ENCODE results near the gene ATP6V1B1.

The ATP6V1B1 gene

DNA sequence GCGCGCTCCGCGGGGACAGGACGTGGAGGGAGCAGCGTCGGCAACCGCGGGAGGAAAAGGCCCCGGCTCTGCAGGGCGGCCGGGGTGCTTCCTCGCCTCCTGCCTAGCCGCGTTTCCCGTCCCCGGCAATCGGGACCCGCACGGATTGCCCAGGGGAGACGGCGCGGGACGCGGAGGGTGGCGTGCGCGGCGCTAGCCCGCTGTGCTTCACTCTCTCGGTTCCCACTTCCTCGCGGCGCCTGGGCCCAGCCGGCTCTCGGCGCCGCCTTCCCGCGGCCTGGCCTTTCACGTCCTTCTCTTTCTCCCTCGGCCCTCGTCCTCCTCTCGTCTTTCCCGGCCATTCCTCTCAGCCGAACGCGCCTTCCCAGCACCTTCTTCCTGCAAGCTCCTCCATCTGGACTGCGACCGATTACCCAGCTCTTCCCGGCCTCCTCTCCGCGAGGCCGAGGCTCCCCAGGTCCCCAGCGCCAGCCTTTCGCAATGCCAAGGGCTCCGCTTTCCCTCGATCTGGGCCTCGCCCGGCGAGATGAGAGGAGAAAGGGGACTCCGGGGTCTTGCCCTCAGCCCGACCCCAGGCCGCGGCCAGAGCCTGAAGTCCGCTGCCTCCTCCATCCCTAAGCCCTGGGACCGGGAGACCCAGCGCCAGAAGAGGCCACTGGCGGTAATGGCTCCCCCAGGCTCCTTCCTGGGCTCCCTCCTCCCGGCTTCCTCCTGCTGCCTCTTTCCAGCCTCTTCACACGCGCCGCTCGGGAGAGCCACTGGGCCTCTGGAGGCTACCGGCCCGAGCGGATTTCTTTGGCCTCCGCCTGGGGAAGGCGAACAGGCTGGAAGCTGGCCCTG is 34.3 kb upstream of the ATP6V1B1 start:
- peak in 1 of 56 donors; percentile 13 for DNase-seq

DNA sequence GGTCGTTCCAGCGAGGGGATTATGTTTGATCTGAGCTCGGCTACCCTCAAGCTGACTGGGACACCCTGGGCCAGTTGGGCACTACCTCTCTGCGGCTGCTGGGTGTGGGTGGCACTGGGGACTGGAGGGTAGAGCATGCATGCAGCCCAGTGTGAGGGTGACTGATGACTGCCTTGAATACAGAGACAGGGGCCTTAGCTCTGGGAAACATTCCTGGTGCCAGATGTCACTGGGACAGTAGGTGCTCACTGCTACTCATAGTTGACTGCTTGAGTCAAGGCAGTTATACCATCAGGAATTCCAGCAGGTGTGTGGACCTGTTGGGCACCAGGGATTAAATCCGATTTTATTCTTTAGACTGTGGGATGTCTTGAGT is 33.6 kb upstream of the ATP6V1B1 start:
- no peak for DNase-seq

DNA sequence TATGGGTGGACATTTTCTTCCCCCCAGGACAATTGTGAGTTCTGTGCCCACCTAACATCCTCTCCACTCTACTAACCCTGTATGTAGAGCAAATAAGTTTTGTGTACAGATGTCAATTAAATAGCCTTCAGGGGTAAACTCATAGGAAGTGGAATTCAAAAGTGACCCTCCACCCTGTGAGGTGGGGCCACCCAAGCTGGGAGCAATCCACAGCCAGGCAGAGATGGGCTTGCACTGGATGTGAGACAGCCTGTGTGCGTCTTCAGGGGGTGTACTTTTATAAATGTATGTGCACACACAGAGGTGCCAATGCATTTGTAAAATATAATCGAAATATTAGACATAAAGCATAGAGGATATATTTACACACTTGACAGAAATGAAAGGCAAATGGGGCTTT is 33.1 kb upstream of the ATP6V1B1 start:
- no peak for DNase-seq

DNA sequence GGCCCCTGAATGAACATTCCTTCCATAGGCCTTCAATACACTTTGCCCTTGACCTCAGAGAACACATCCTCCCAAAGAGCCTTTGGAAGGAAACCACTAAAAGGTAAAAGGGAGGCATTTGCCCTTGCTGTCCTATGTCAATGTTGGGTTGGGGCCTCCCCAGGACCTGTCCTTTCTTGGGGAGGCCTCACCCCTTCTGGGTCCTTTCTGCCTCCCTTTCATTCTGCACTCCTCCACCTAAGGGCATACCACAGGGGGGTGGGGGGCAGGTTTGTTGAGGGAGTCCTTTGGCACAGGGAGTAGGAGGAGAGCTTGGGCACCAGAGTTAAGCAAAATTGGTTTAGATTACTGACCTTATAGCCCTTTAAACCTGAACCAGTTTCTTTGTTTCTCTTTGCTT is 32.5 kb upstream of the ATP6V1B1 start:
- no peak for DNase-seq

DNA sequence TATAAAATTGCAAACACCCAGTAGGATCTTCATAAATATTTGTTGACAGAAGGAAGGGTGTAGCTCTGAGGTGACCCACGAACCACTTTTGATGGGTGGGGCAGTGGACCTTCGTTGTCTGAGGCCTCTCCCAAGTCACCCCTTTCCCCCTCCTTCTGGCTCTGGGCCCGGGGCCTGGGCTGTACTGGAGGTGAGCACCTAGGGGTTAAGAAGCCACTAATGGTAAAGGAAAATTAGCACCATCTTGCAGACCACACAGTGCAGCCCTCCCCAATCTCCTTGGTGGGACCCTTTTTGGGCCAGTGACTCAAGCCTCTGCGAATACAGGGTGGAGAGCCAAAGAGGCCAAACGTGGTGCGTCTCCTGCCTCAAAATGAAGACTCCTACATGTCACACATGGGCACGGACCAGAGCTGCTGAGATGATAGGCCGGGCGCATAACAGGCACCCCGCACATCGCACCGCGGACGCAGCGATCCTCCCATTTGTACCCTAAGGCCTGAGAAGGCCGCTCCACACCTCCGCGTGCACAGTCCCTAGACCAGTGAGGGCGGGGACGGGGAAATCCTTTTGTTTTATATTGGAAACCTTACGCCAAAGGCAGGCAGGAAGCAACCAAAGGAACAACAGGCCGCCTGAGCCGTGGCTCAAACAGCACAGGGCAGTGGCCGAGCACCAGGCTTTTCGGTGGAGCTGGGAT is 31.9 kb upstream of the ATP6V1B1 start:
- no peak for DNase-seq

DNA sequence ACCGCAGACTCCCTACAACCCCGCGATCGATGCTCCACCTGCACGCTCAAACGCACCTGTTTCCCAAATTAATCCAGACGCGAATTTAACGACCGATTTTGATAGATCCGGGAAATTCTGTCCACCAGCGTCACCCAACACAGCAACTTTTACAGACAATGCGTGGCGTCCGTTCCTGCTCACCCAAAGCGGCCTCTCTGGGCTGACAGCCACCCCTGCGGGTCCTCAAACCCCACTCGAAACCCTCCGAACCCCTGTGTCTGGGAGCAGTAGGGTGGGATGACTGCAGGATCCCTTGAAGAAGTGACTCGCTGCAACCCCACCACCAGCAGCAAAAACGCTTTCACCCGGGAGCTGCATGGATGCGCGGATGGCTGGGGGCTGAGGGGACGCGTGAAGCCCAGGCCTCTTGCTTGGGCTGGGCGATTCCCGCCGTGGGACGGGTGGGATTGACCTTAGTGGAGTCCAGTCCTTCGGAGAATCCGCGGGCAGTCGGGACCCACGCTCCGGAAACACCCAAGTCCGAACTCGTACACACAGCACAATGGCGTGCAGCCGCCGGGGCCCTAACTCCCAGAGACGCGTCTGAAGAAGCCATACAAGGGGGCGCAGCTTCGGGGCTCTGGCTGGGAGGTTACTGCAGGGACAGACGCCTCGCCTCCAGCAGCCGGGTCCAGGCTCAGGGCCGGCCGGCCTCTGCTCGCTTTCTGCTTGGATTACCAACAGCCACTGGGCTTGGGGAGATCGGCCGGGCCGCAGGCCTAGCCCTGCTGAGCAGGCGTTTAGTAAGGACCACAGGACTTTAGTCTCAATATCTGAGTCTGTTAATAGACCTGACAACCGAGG is 31.1 kb upstream of the ATP6V1B1 start:
- no peak for DNase-seq

DNA sequence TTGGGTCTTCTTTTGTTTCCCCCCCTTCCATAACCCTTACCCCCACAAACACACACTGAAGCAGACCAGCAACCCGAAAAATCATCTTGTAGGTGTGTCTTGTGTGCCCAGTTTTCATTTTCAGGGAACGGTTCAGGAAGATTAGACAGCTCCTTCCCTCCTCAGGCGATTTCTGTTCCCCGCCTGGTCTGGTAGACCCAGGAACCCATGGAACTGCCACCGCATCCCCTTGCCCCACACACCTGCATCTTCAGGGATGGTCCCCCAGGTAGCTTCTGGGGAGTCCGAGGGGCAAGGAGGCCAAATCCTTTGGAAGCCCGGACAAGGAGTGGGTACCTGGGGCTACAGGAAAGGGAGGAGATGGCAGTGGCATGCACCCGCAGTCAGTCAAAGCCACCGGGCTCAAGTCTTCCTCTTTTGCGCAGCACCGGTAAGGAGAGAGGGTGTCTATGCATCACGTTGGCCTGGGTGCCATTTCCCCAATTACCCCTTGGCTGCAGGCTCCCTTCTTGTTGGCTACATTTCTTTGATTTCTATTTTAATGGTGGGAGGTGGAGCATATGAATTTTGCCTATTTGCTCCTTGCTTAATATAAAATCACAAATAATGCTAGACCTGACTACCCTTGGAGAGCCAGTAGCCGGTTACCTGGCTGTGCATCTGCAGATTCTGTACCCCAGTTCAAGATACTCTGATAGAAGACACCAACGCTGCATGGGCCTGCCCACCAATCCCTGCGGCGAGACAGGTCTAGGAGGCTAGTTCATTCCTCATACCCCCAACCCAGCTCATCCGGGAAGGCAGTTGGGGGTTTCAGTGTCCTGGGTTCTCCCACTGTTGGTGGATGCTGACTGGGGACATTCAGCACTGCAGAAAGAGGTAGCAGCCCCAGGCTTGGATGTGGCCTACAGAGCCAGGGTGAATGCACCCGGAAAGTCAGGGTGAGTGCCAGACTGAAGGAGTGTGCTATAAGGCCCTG is 30.0 kb upstream of the ATP6V1B1 start:
- DNase-seq, result no peak

DNA sequence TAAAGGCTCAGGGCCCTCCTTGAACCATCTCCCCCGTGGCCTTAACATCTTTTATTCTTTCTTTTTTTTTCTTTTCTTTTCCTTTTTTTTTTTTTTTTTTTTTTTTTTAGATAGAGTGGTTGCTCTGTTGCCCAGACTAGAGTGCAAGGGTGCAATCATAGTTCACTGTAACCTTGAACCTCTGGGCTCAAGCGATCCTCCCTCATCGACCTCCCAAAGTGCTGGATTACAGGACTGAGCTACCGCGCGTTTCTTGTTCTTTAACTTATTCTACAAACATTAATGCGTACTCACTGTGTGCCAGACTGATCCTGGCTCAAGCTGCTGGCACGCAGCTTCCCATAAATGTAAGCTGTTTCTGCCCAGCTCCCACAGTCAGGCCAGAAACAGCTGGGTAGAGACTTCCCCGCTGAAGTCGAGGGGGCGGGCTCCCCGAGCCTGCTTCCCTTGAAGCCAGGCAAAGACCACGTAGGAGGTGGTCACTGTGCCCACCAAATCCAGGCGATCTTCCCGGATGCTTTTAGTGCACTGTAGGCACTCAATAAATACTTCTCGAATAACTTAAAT is 29.2 kb upstream of the ATP6V1B1 start:
- DNase-seq, result no peak

DNA sequence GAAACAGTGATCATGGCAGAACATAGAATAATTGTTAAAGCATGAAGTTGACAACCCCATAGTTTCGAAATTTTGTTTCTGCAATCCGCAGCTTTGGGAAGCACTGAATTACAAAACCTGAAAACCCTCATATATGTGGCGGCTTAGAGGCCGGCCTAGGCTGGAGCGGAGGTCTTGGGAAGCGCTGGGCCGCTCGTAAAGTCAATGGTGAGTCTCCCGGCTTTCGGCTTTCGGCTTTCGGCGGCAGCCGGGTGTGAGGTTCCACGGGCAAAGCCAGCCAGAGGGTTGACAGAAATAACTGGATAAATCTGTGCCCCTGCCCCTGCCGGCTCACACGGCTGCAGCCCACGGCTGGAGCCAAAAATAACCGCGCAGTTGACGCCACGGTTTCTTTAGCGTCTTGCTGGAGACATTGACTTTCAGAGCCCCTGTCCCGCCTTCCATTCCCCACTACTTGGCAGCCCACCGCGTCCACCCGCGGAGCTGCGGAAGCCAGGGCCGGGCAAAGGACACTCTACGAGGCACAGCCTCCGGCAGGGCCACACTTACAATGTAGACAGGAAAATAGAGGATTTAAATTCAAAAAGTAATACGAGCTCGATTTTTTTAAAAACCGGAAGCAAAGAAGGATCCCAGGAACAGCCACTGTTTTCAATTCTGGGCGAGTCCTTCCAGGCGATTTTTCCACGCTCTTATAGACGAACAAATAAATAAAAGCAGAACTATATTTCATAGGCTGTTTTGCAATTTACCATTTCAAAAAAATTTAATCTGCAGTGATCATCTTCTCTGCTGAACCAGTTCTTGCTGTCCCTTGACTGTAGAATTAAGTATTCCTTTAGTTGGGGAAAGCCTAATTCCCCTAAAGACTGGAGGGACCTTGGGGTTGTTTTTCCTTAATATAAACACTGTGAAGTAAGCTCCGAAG is 28.3 kb upstream of the ATP6V1B1 start:
- DNase-seq, result no peak

DNA sequence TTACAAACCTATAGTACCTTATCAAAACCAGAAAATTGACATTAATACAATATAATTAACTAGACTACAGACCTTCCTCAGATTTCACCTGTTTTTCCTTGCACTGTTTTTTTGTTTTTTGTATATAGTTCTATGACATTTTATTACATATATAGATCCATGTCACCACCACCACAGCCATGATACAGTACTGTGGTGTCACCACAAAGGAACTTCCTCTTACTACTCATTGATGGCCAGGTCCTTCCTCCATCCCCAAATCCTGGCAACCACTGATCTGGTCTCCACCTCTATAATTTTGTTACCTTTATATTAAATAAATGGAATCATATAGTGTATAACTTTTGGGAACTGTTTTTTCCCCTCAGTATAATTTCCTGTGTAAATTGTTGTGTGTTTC is 19.4 kb upstream of the ATP6V1B1 start:
- DNase-seq, result no peak

DNA sequence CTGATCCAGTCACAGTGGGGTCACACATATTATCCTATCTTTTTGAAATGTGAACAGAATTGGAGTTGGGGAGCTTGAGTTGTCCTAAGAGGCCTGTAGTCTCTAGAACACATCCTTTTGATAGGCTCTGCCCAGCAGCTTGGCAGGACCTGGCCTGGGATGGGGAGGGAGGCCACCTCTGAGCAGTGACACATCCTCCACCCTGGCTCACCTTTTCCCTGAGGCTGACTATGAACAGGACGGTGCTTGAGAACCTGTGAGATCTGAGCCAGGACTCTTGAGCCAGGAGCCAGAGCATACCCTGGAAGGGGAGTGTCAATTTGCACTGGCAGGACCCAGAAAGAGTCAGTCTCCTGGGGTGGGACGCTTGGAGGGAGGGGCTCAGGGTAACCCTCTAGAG is 17.7 kb upstream of the ATP6V1B1 start:
- no peak for DNase-seq

DNA sequence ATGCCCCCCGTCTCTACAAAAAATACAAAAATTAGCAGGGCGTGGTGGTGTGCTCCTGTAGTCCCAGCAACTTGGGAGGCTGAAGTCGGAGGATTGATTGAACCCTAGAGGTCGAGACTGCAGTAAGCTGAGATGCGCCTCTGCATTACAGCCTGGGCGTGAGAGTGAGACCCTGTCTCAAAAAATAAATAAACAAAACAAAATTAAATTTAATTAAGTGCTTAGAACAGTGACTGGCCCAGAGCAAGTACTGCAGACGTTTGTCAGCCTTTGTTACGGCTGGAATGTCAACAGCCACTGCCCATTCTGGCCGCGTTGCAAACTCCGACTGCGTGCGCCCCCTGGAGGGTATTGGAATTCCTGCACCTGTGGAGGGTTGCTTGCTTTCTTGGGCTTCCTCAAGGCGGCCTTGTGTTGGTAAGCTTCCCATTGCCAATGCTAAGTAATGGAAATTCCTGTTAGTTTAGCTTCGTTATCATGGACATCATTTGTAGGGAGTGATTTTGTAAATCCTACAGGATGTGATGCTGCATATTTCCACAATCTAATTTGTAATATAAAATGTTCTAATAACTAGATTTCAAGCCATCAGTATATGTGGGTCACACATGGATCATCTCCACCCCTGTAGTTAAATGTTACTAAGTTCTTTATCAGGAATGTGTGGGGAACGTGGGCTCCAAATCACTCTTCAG is 15.9 kb upstream of the ATP6V1B1 start:
- DNase-seq, result peak in 48 of 56 donors; percentile 2 to 86 (median 43)

DNA sequence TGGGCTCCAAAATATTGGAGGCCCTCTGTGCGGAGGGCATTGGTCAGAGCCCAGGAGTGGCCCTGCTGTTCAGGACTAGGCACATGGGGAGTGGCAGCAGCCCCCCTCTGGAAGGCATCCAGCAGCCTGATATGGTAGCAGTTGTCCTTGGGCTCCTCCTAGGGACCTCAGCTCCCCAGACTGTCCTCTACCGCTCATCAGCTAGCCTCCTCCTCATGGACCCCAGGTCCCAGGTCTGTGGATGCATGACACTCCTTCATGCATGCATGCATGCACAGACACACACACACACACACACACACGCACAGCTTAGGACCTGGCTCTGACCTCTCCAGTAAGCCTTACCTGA is 15.4 kb upstream of the ATP6V1B1 start:
- DNase-seq, result no peak

DNA sequence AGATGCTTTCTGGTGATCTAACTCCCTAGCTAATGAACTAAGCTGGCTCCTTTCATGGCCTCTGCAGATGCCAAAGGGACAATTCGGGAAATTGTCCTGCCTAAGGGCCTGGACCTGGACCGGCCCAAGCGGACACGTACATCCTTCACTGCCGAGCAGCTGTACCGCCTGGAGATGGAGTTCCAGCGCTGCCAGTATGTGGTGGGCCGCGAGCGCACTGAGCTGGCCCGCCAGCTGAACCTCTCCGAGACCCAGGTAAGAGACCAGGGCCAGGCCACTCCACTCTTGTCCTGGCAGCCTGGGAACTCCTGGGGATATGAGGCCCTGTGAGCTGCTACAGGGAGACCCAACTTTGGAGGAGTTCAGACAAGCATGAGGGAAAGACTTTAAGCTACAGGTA is 14.7 kb upstream of the ATP6V1B1 start:
- DNase-seq, result no peak

DNA sequence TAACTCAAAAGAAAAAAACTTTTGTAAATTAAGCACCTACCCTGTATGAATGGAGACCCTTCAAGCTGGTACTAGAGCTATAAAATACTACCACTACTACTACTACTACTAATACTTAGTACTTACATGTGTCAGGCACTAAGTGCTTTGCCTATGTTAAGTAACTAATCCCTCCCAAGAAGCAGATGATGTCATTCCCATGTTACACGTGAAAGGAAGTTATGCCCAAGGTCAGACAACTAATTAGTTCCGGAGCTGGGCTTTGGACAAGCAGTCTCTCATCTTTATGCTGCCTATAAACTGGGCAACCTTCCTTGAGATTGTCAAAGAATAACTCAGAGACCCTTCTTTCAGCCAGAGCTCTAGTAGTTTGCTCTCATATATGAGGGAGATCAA is 13.9 kb upstream of the ATP6V1B1 start:
- no peak for DNase-seq

DNA sequence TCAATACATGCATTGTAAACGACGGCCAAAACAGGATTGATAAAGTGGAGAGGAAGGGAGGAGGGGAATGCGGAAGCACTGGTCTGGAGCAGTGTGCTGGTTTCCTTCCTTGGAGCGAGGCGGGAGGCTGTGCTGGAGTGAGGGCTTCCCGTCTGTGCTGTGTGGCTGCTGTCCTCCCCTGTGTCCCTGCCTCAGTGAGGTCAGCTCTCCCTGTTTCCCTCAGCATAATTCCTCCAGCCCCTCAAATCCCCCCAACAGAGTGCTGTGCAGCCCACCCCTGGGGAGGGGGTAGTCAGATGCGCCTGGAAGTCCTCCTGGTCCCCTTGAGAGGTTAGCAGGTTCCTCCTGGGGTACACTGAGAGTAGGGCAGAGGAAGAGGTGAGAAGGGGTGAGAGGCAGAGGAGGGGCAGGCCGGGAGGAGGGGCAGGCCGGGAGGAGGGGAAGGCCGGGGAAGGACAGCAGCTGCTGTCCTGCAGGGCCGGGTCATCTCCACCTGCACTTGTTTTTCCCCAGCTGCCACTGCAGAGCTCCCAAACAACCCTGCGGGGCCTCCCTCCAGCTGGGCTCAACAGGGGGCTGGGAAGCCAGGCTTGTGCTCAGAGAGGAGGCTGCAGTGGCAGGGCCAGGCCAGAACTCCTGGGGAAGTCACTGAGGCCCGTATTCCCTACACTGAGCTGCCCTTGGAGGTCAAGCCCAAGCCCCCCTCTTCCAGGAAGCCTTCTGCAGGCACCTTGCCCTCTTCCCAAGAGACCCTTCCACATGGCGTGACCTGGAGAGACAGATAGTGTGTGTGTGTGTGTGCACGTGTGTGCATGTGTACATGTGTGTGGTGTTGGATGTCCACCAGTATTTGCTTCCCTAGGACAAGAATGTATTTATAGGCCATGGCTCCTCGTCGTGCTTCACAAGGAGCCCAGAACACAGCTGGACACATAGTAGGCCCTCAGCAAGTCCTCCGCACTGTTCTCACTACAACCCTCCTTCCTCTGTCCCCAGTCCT is 13.2 kb upstream of the ATP6V1B1 start:
- no peak for DNase-seq

DNA sequence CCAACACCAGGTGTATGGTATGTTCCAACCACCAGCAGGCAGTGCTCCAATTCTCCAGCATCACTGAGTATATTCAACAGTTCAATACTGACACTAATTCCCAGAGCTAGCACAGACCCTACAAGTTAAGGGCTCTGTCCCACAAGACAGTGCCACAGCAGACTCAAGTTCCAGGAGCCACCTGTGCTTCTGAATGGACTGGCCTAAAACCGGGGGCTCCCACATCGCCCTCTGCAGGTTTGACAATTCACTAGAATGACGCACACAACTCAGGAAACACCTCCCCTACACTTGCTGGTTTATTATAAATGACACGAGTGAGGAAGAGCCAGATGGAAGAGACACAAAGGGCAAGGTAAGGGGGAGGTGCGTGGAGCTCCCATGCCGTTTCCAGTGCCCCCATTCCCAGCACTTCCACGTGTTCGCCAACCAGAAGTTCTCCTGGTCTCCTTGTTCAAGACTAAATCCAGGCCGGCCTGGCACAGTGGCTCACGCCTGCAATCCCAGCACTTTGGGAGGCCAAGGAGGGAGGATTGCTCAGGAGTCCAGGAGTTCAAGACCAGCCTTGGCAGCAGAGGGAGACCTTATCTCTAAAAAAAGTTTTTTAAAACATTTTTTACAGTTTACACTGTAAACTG is 12.2 kb upstream of the ATP6V1B1 start:
- DNase-seq, result no peak
